ENCODE measurements around the gene CLCF1.
"Not testable (repeated sequence)": the region's sequence is repeated elsewhere in the genome, so short reads cannot be mapped to it uniquely, and the experiment has no call there.

Gene CLCF1

DNA sequence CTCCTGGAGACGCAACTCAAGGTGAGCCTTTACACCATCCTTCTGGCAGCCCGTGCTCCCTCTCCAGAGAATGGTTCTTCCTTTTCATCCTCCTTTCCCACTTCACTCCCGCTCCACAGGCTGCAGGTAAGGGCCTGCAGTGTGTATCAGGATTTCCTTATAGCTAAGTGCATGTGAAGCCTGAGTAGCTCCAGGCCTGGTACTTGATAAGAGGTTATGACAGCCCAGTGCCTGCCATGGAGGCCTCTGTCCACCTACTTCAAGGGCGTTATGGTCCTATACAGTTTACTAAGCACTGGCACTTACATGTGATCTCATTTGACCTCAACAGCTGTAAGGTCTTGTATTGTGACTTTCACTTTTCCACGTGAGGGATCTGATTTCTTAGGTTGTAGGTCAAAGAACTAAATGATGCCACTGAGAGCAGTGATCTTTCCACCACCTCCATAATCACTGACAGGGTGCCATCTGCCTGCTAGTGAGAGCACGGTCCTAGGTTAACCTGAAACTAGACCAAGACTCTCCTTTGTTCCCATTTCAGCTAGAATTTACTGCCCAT, 52.0 kb downstream of the CLCF1 start:
- Histone ChIP-seq H3K4me3 (ENCODE audit: insufficient read depth, low read depth, low read length) (no peak overlapping the region), H3K4me1 (ENCODE audit: control insufficient read depth, insufficient read depth, low read length) (no peaks in the 10 kb centered on the region), H3K36me3 (ENCODE audit: control insufficient read depth, insufficient read depth, low read length) (no peaks in the 10 kb centered on the region), H3K9me3 (ENCODE audit: control insufficient read depth, low read length) (no peaks in the 10 kb centered on the region), H3K27ac (ENCODE audit: insufficient read depth, low read depth, low read length, poor library complexity, severe bottlenecking) (no peak overlapping the region), H3K27me3 (ENCODE audit: control insufficient read depth, insufficient read depth, low read length, poor library complexity, severe bottlenecking) (peaks cover 26% of the 10 kb centered on the region)
- WGBS, 2 experiments, result 87 to 92% methylated on average over 6 of the region's 6 CpGs

DNA sequence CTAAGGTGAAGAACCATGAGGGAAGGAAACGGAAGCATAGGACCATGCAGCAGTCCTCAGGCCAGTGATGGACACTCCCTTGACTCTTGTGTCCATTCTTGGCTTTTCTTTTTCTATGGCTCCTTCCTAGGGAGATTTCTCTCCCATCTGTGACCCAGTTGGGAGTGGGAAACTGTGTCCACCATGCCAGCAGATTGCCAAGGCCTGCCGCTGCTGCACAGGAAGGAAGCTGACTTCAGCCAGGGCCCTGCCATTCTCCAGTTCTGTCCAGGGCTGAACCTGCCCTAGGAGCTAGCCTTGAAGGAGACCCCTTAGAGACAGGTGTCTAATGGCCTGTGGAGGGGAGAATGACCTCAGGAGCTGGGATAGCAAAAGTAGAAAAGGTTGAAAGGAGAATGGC, 52.7 kb downstream of the CLCF1 start:
- H3K4me3 ChIP-seq (ENCODE audit: insufficient read depth, low read depth, low read length), result no peak overlapping the region
- H3K27me3 ChIP-seq (ENCODE audit: control insufficient read depth, insufficient read depth, low read length, poor library complexity, severe bottlenecking), result peaks cover 26% of the 10 kb centered on the region
- 91 to 93% methylated on average over 2 of the region's 2 CpGs for WGBS, 2 experiments
- H3K36me3 ChIP-seq (ENCODE audit: control insufficient read depth, insufficient read depth, low read length), result no peaks in the 10 kb centered on the region
- H3K4me1 ChIP-seq (ENCODE audit: control insufficient read depth, insufficient read depth, low read length), result no peaks in the 10 kb centered on the region
- no peak overlapping the region for H3K27ac ChIP-seq (ENCODE audit: insufficient read depth, low read depth, low read length, poor library complexity, severe bottlenecking)
- H3K9me3 ChIP-seq (ENCODE audit: control insufficient read depth, low read length), result no peaks in the 10 kb centered on the region

DNA sequence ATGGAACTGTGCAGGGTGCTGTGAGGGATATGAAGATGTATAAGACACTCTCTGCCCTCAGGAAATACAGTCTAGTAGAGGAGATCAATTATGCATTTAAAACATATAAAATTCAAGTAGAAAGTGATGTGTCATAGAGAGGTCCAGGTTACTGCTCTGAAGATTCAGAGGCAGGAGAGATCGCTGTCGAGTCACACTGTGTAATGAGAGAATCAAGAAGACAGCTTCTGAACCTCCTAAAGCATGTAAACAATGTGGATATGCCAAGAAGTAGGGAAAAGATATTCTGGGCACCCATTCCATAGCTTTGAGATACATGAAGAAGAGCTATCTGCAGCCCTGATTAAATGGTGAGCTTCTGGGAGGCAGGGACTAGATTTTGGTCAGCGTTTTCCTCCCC, 53.4 kb downstream of the CLCF1 start:
- Histone ChIP-seq H3K9me3 (ENCODE audit: control insufficient read depth, low read length) (no peaks in the 10 kb centered on the region), H3K36me3 (ENCODE audit: control insufficient read depth, insufficient read depth, low read length) (no peaks in the 10 kb centered on the region), H3K27ac (ENCODE audit: insufficient read depth, low read depth, low read length, poor library complexity, severe bottlenecking) (no peak overlapping the region), H3K4me3 (ENCODE audit: insufficient read depth, low read depth, low read length) (no peak overlapping the region), H3K4me1 (ENCODE audit: control insufficient read depth, insufficient read depth, low read length) (no peaks in the 10 kb centered on the region), H3K27me3 (ENCODE audit: control insufficient read depth, insufficient read depth, low read length, poor library complexity, severe bottlenecking) (peaks cover 29% of the 10 kb centered on the region)
- 80 to 86% methylated on average over 3 of the region's 3 CpGs for WGBS, 2 experiments

DNA sequence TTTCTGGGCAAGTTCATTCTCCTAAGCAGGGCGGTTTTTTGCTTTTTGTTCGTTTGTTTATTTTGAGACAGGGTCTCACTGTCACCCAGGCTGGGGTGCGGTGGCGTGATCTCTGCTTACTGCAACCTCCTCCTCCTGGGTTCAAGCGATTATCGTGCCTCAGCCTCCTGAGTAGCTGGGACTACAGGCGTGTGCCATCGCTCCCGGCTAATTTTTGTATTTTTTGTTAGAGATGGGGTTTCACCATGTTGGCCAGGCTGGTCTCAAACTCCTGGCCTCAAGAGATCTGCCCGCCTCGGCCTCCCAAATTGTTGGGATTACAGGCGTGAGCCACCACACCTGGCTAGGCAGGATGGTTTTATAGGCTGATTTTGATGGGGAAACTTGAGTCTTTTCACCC, 54.5 kb downstream of the CLCF1 start:
- not testable (repeated sequence) for H3K36me3 ChIP-seq (ENCODE audit: control insufficient read depth, insufficient read depth, low read length); H3K27ac ChIP-seq (ENCODE audit: insufficient read depth, low read depth, low read length, poor library complexity, severe bottlenecking); H3K4me1 ChIP-seq (ENCODE audit: control insufficient read depth, insufficient read depth, low read length); H3K9me3 ChIP-seq (ENCODE audit: control insufficient read depth, low read length); H3K4me3 ChIP-seq (ENCODE audit: insufficient read depth, low read depth, low read length)
- H3K27me3 ChIP-seq (ENCODE audit: control insufficient read depth, insufficient read depth, low read length, poor library complexity, severe bottlenecking), result peaks cover 29% of the 10 kb centered on the region
- 91% methylated on average over 12 of the region's 12 CpGs for WGBS, 2 experiments

DNA sequence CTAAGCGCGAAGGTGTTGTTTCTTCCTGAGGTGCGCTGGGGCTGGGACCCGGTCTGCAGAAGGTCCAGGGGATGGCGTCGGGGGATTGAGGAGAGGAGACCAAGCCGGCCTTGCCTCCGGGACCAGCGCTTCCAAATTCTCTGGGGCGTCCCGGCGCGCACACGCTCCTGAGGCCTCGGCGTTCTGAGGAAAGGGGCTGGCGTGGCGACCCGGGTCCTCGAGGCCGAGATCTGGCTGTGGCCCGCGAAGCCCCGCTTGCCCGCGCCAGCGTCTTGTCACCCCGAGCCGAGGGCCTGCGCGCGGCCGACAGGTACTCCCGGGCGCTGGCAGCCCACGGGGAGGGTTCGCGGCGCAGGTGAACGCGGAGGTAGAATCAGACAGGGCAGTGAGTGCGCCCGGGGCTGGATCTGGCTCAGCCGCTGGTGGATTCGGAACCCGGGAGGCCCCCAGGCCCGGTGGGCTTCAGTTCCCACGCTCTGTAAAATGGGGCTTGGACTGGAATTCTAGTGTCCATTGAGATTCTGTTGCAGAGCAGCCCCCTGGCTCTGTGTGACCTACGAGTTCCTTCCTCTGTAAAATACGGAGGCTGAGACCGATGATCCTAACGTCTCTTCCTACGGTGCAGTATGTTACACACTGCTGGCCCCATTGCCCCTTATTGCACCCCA, 55.4 kb downstream of the CLCF1 start:
- 4% methylated on average over 53 of the region's 53 CpGs for WGBS, 2 experiments
- H3K36me3 ChIP-seq (ENCODE audit: control insufficient read depth, insufficient read depth, low read length), result no peaks in the 10 kb centered on the region
- H3K27ac ChIP-seq (ENCODE audit: insufficient read depth, low read depth, low read length, poor library complexity, severe bottlenecking), result no peak overlapping the region
- no peaks in the 10 kb centered on the region for H3K9me3 ChIP-seq (ENCODE audit: control insufficient read depth, low read length)
- peaks cover 29% of the 10 kb centered on the region for H3K27me3 ChIP-seq (ENCODE audit: control insufficient read depth, insufficient read depth, low read length, poor library complexity, severe bottlenecking)
- no peaks in the 10 kb centered on the region for H3K4me1 ChIP-seq (ENCODE audit: control insufficient read depth, insufficient read depth, low read length)
- H3K4me3 ChIP-seq (ENCODE audit: insufficient read depth, low read depth, low read length), result peak overlapping the region; percentile 66

DNA sequence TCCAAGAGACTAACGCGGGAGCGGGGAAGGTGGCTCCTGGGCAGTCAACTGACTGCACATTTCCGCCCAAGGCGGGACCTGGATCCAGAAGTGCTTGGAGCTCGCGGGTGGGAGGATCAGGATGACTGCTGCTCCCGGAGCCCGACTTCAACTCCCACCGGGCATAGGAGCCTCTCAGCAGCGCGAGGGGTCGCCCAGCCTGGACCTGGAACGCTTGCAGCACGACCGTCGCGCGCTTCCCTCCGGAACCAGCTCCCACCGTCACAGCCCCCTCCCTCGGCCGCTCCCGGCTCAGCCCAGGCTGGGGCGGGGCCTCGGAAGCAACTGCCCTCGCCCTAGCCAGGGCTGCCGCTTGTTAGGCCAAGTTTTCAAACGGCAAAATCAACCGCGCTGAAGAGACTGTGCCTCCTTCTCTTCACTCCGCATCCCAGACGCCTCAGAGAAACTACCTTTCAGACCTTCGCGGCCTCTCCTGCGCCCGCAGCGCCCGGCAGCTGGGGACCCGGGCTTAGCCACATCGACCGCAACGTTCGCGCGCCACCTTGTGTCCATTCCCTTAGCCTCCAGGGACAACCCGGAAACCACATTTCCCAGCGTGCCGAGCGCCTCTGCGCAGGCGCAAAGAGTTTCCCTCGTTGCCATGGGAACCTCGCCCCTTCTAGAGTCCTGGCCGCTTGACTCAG, 56.1 kb downstream of the CLCF1 start:
- Histone ChIP-seq H3K4me1 (ENCODE audit: control insufficient read depth, insufficient read depth, low read length) (no peaks in the 10 kb centered on the region), H3K36me3 (ENCODE audit: control insufficient read depth, insufficient read depth, low read length) (no peaks in the 10 kb centered on the region), H3K27ac (ENCODE audit: insufficient read depth, low read depth, low read length, poor library complexity, severe bottlenecking) (peak overlapping the region; percentile 41), H3K9me3 (ENCODE audit: control insufficient read depth, low read length) (no peaks in the 10 kb centered on the region), H3K27me3 (ENCODE audit: control insufficient read depth, insufficient read depth, low read length, poor library complexity, severe bottlenecking) (peaks cover 29% of the 10 kb centered on the region), H3K4me3 (ENCODE audit: insufficient read depth, low read depth, low read length) (peak overlapping the region; percentile 66)
- 0% methylated on average over 55 of the region's 55 CpGs for WGBS, 2 experiments

DNA sequence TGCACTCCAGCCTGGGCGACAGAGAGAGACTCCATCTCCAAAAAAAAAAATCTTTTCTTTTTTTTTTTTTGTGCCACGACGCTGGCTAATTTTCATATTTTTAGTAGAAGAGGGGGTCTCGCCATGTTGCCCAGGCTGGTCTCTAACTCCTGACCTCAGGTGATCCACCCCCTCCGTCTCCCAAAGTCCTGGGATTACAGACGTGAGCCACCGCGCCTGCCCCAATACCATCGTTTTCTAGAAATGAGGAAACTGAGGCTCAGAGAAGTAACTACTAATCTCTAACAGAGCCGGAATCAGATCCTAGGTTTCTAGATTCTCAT, 56.6 kb downstream of the CLCF1 start:
- Histone ChIP-seq H3K4me3 (ENCODE audit: insufficient read depth, low read depth, low read length) (peak overlapping the region; percentile 66), H3K27me3 (ENCODE audit: control insufficient read depth, insufficient read depth, low read length, poor library complexity, severe bottlenecking) (peaks cover 29% of the 10 kb centered on the region), H3K36me3 (ENCODE audit: control insufficient read depth, insufficient read depth, low read length) (no peaks in the 10 kb centered on the region), H3K27ac (ENCODE audit: insufficient read depth, low read depth, low read length, poor library complexity, severe bottlenecking) (no peak overlapping the region), H3K4me1 (ENCODE audit: control insufficient read depth, insufficient read depth, low read length) (no peaks in the 10 kb centered on the region), H3K9me3 (ENCODE audit: control insufficient read depth, low read length) (no peaks in the 10 kb centered on the region)
- 4% methylated on average over 10 of the region's 10 CpGs for WGBS, 2 experiments

DNA sequence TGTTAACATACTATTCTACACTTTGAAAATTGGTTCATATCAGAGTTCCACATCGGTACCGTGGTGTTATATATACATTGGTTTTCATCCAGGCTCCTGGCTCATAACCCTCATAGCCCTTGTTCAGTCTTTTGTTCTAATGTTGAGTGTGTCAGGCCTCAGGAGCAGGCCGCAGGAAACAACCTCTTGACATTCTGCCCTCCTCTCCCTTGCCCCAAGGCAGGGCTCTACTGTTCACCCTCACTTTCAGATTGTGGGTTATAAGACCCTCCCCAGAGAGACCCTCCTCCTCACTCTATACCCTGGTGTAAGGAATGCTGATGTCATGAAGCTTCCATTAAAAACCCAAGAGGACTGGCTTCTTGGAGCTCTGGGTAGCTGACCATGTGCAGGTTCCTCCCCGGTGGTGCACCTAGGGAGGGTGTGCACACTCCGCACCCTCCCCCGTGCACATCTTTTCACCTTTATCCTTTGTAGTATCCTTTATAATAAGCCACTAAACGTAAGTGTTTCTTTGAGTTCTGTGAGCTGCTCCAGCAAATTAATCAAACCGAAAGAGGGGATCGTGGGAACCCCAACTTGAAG, 58.0 kb downstream of the CLCF1 start:
- H3K27ac ChIP-seq (ENCODE audit: insufficient read depth, low read depth, low read length, poor library complexity, severe bottlenecking), result no peak overlapping the region
- no peaks in the 10 kb centered on the region for H3K9me3 ChIP-seq (ENCODE audit: control insufficient read depth, low read length)
- 97% methylated on average over 9 of the region's 9 CpGs for WGBS, 2 experiments
- peaks cover 29% of the 10 kb centered on the region for H3K27me3 ChIP-seq (ENCODE audit: control insufficient read depth, insufficient read depth, low read length, poor library complexity, severe bottlenecking)
- H3K4me1 ChIP-seq (ENCODE audit: control insufficient read depth, insufficient read depth, low read length), result no peaks in the 10 kb centered on the region
- no peak overlapping the region for H3K4me3 ChIP-seq (ENCODE audit: insufficient read depth, low read depth, low read length)
- H3K36me3 ChIP-seq (ENCODE audit: control insufficient read depth, insufficient read depth, low read length), result no peaks in the 10 kb centered on the region

DNA sequence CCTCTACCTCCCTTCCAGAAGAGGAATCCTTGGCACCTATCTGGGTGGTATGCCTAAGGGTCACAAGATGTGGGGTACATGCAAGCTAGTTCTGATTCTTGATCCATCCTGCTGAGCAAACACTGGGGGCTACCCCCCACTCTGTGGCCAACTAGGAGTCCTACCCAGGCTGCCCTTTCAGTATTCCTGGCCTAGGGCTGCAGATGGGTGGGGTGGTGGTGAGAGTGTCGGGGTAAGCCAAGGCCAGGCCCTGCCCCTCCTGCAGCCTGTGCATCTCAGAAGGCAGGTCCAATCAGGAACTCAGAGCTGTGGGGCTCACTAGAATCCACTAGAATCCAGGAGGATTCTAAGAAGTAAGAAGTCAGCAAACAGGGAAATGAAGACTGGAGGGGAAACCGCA, 59.2 kb downstream of the CLCF1 start:
- H3K4me1 ChIP-seq (ENCODE audit: control insufficient read depth, insufficient read depth, low read length), result no peaks in the 10 kb centered on the region
- peaks cover 18% of the 10 kb centered on the region for H3K27me3 ChIP-seq (ENCODE audit: control insufficient read depth, insufficient read depth, low read length, poor library complexity, severe bottlenecking)
- H3K36me3 ChIP-seq (ENCODE audit: control insufficient read depth, insufficient read depth, low read length), result no peaks in the 10 kb centered on the region
- no peaks in the 10 kb centered on the region for H3K9me3 ChIP-seq (ENCODE audit: control insufficient read depth, low read length)
- H3K4me3 ChIP-seq (ENCODE audit: insufficient read depth, low read depth, low read length), result no peak overlapping the region
- H3K27ac ChIP-seq (ENCODE audit: insufficient read depth, low read depth, low read length, poor library complexity, severe bottlenecking), result no peak overlapping the region
- 91% methylated on average over 2 of the region's 2 CpGs for WGBS, 2 experiments
